PFSK-1 (cell line): Measurements from ENCODE around the gene ANGEL2.

ENCODE experiments used
- POLR2AphosphoS5 ChIP-seq: IDR thresholded peaks from 2 replicates; pipeline ENCODE4 v1.6.1; 2012; ENCODE audit warnings: low read depth, mild to moderate bottlenecking, control low read depth, low read length, moderate library complexity
- SIN3A ChIP-seq: IDR thresholded peaks from 2 replicates; pipeline ENCODE4 v1.6.1; 2012; ENCODE audit warnings: mild to moderate bottlenecking, low read length, moderate library complexity, borderline replicate concordance; ENCODE audit not compliant: insufficient read depth
- TAF1 ChIP-seq: IDR thresholded peaks from 2 replicates; pipeline ENCODE4 v1.6.1; 2012; ENCODE audit warnings: low read length, control low read depth, borderline replicate concordance; ENCODE audit not compliant: insufficient read depth

DNA sequence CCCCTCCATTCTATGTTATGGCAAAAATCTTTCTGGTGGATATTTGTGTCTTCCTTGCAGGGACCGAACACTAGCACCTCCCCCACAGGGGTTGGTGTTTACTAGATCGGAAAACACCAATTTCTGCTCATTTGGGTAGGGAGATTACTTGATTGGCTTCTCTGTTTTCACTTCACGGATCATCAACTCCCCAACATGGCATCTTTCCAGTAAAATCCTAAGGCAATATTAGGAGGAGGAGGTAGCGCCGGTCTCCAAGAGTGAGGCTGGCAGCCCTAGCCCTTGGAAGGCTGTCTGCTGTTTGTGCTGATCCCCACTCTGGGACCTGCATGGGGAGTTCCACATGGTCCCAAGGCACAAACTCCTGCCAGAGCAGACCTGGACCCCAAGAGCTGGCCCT, 53.2 kb downstream of the ANGEL2 start:
- TF ChIP-seq POLR2AphosphoS5 (no peak), TAF1 (no peak), SIN3A (no peak)
